ENCODE measurements around the gene PHLDA1.

- TF ChIP-seq, protein P1, sequence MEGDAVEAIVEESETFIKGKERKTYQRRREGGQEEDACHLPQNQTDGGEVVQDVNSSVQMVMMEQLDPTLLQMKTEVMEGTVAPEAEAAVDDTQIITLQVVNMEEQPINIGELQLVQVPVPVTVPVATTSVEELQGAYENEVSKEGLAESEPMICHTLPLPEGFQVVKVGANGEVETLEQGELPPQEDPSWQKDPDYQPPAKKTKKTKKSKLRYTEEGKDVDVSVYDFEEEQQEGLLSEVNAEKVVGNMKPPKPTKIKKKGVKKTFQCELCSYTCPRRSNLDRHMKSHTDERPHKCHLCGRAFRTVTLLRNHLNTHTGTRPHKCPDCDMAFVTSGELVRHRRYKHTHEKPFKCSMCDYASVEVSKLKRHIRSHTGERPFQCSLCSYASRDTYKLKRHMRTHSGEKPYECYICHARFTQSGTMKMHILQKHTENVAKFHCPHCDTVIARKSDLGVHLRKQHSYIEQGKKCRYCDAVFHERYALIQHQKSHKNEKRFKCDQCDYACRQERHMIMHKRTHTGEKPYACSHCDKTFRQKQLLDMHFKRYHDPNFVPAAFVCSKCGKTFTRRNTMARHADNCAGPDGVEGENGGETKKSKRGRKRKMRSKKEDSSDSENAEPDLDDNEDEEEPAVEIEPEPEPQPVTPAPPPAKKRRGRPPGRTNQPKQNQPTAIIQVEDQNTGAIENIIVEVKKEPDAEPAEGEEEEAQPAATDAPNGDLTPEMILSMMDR (IDR thresholded peaks at IDR 0.05) = no peak
- no peak for TF ChIP-seq POLR2A (IDR thresholded peaks at IDR 0.05)
Observed at GRCh38 chr12:75978677-75979076, 52.9 kb downstream of the PHLDA1 start.

Data from thyroid gland (tissue), 4 donors.